AG09319 (cell line): Measurements from ENCODE around the gene TMPRSS13.

Experiments used
- DNase-seq: peaks from one replicate; pipeline ENCODE4 v3.0.0-alpha.2; 2010; ENCODE audit warnings: low read depth; ENCODE audit errors: extremely low read depth
- CTCF ChIP-seq: IDR thresholded peaks from 2 replicates; pipeline ENCODE4 v1.5.1; 2011; ENCODE audit warnings: low read depth, mild to moderate bottlenecking, inconsistent platforms, low read length, moderate library complexity

TMPRSS13 gene

DNA sequence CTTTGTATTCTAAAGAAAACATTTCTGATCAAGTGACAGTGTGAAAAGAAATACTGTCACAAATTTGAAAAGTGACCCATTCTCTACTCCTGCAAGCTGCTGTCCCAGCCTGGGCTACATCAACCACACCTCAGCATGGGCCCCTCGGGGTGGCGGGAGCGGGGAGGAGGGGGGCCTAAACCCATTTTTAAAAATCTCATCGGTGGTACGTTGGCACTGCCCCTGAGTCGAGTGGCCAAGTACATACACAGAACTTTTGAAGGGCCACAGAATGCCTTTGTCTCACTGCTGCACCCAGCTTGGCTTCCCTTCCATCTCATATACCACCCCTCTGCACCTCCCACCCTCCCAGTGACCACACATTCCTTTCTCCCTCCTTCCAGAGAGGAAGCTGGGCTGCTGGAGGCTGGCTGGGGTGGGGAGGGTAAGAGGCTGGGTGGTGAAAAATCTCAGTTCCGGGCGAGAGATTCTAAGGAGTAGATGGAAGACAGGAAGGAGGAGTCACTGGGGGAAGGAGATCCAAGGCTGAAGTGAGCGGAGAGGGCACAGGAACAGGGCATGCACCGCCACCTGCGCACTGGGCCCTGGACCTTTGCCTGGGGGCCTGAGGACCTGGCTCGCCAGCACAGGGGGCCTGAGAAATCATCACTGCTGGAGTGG, 73.9 kb downstream of the TMPRSS13 start:
- TF ChIP-seq CTCF = no peak
- DNase-seq = no peak

DNA sequence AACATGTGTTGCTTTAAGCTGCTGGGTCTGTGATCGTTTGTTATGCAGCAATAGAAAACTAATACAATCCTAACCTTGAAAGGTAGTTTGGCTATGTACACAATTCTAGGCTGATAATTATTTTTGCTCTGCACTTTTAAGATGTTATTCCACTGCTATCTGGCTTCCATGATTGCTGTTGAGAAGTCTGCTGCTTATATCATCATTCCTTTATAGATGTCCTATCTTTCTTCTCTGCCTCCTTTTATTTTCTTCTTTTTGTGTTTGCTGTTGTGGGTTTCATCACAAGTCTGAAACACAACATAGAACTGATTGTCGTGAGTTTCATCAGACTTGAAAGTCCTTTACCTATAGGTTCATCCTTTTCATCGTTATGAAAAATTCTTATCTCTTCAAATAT, 76.9 kb downstream of the TMPRSS13 start:
- no peak for DNase-seq
- TF ChIP-seq CTCF = no peak

DNA sequence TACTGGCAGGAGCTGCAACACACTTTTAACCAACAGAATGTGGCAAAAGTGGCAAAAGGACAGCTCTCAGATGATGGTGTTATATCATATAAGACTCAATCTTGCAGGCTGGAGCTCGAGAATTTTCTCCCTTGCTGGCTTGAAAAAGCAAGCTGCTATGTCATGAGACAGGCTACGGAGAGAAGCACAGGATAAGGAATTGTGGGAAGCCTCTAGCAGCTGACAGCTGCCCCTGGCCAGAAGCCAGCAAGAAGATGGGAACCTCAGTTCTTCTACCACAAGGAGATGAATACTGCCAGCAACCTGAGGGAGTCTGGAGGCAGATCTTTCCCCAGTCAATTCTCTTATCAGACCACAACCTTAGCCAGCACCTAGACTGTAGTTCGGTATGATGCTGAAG, 77.3 kb downstream of the TMPRSS13 start:
- TF ChIP-seq CTCF = no peak
- DNase-seq = no peak

- no peak for DNase-seq
Observed at GRCh38 chr11:117851106-117851505, 78.1 kb downstream of the TMPRSS13 start.

More at GRCh38 chr11:117851106-117851505, 78.1 kb downstream of the TMPRSS13 start:
- TF ChIP-seq CTCF = no peak
